Activated CD4-positive, alpha-beta T cell treated with anti-CD3 and anti-CD28 coated beads, Interleukin-2, amount 50 U/mL, for 24 hours (primary cell): ENCODE results near the gene RGL1.

Experiments used
- DNase-seq, 2 donors: peaks; one replicate each; pipeline ENCODE4 v3.0.0-alpha.2; 2020; ENCODE audit warnings: low read depth in 1 of 2, low spot score in 1 of 2

RGL1 gene

GRCh38 chr1:183885142-183885735, 80.3 kb downstream of the RGL1 start:
- no peak for DNase-seq

- DNase-seq = no peak
Observed at GRCh38 chr1:183886083-183886828, 81.3 kb downstream of the RGL1 start.

GRCh38 chr1:183886853-183887252, 81.9 kb downstream of the RGL1 start:
- no peak for DNase-seq

- no peak for DNase-seq
Observed at GRCh38 chr1:183887826-183888819, 83.2 kb downstream of the RGL1 start.

- no peak for DNase-seq
Observed at GRCh38 chr1:183889095-183889494, 84.2 kb downstream of the RGL1 start.

- no peak for DNase-seq
Observed at GRCh38 chr1:183891158-183891856, 86.4 kb downstream of the RGL1 start.

GRCh38 chr1:183892351-183892793, 87.5 kb downstream of the RGL1 start:
- DNase-seq = no peak

- DNase-seq = no peak
Observed at GRCh38 chr1:183893561-183894289, 88.8 kb downstream of the RGL1 start.

- no peak for DNase-seq
Observed at GRCh38 chr1:183894290-183894565, 89.3 kb downstream of the RGL1 start.

- DNase-seq = no peak
Observed at GRCh38 chr1:183896466-183897048, 91.6 kb downstream of the RGL1 start.

- no peak for DNase-seq
Observed at GRCh38 chr1:183898001-183898396, 93.1 kb downstream of the RGL1 start.

- no peak for DNase-seq
Observed at GRCh38 chr1:183898610-183899009, 93.7 kb downstream of the RGL1 start.

GRCh38 chr1:183901748-183902330, 96.9 kb downstream of the RGL1 start:
- no peak for DNase-seq

GRCh38 chr1:183903101-183903500, 98.2 kb downstream of the RGL1 start:
- no peak for DNase-seq

GRCh38 chr1:183905508-183906113, 100.7 kb downstream of the RGL1 start:
- no peak for DNase-seq

GRCh38 chr1:183907070-183907469, 102.2 kb downstream of the RGL1 start:
- DNase-seq = no peak

- DNase-seq = no peak
Observed at GRCh38 chr1:183908079-183908478, 103.2 kb downstream of the RGL1 start.

GRCh38 chr1:183909672-183910071, 104.8 kb downstream of the RGL1 start:
- no peak for DNase-seq

- DNase-seq = no peak
Observed at GRCh38 chr1:183910845-183911244, 105.9 kb downstream of the RGL1 start.
